Mesodermal cell (in vitro differentiated cells): Measurements from ENCODE around the gene FAM168A.
A peak's percentile ranks its signal among the peaks of the same experiment; 100 is the strongest.

Source experiments
- H3K27ac ChIP-seq: 2 replicates; pipeline ENCODE4 v1.7.0; 2013; ENCODE audit warnings: mild to moderate bottlenecking, low read depth, low read length, moderate library complexity; ENCODE audit not compliant: severe bottlenecking
- H3K36me3 ChIP-seq: 2 replicates; pipeline ENCODE4 v1.7.1; 2013; ENCODE audit warnings: mild to moderate bottlenecking, low read length, moderate library complexity; ENCODE audit not compliant: control insufficient read depth, insufficient read depth
- H3K4me1 ChIP-seq: one replicate; pipeline ENCODE4 v1.7.1; 2013; ENCODE audit warnings: mild to moderate bottlenecking, low read length; ENCODE audit not compliant: insufficient read depth, control insufficient read depth, poor library complexity, severe bottlenecking
- H3K4me3 ChIP-seq: 2 replicates; pipeline ENCODE4 v1.7.0; 2013; ENCODE audit warnings: low read length, control low read depth, mild to moderate bottlenecking; ENCODE audit not compliant: insufficient read depth, poor library complexity, severe bottlenecking; ENCODE audit errors: extremely low read depth
- H3K9me3 ChIP-seq: 2 replicates; pipeline ENCODE4 v1.7.1; 2013; ENCODE audit warnings: mild to moderate bottlenecking, low read length, moderate library complexity; ENCODE audit not compliant: control insufficient read depth
- WGBS, 2 experiments: methylation state at CpG; one replicate each; pipeline ENCODE4 v1.1.5; 2013; ENCODE audit warnings: missing lambda C conversion rate in 2 of 2; ENCODE audit not compliant: insufficient coverage in 2 of 2; 5-methylcytosine and 5-hydroxymethylcytosine counted together

FAM168A gene

DNA sequence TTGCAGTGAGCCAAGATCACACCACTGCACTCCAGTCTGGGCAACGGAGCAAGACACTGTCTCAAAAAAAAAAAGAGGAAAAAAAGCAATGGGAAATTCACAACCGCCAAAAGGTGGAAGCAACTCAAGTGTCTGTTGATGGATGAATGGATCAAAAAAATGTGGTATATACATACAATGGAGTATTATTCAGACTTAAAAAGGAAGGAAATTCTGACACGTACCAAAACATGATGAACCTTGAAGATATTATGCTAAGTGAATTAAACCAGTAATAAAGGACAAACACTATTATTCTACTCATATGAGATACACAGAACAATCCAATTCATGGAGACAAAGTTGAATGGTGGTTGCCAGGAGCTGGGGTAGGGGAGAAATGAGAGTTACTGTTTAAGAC, 40.9 kb downstream of the FAM168A start:
- Histone ChIP-seq H3K27ac (no peak overlapping the region), H3K4me3 (no peak overlapping the region), H3K9me3 (no peaks in the 10 kb centered on the region), H3K36me3 (no peaks in the 10 kb centered on the region), H3K4me1 (peaks cover 2% of the 10 kb centered on the region)
- WGBS, 2 experiments: 93 to 100% methylated on average over 2 of the region's 3 CpGs

DNA sequence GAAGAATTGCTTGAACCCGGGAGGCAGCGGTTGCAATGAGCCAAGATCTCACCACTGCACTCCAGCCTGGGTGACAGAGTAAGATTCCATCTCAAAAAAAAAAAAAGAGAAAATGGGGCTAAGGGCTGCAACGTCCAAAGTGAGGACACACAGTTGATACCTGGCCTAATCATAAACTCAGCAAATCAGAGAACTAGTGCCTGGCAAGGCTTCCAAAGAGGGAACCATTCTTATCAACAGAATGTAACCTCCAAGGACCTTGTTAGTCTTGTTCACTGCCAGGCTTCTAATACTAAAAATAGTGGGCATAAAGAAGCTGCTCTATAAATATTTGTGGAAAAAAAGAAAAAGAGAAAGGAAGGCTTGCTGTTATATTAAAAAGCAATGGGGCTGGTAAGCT, 42.3 kb downstream of the FAM168A start:
- Histone ChIP-seq H3K27ac (no peak overlapping the region), H3K4me3 (no peak overlapping the region), H3K9me3 (no peaks in the 10 kb centered on the region), H3K36me3 (no peaks in the 10 kb centered on the region), H3K4me1 (peaks cover 6% of the 10 kb centered on the region)
- WGBS, 2 experiments: 86 to 100% methylated on average over 1 to 2 of the region's 3 CpGs

DNA sequence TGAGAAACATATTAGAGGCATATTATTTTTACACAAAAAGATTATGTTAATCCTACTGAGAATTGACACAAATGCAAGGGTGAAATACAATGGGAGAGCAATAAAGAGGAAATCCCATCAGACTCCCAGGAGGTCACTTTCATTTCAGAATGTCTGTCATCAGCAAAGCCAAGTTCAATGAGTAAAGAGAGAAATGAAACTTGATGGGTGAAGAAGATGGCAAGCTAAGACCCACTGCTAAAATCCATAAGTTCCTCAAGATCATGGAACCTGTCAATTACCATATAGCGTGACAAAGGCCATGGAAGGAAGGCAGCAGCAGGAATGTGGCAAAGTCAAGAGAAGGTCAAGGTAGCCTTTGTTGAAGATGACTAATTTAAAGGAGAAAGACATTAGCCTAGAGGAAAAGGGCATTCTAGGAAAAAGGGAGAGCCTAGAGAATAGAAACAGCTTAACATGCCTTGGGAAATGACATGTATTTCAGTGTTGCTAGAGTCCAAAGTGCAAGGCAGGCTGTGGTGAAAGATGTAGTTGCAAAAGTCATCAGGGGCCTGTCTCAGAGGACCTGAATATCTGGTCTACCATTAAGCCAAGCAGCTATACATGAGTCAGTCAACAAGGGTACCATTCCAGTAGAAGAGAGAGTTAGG, 43.1 kb downstream of the FAM168A start:
- Histone ChIP-seq H3K27ac (no peak overlapping the region), H3K9me3 (no peaks in the 10 kb centered on the region), H3K36me3 (no peaks in the 10 kb centered on the region), H3K4me3 (no peak overlapping the region), H3K4me1 (peaks cover 6% of the 10 kb centered on the region)
- no CpG with 5 or more reads among the region's 1 CpG for WGBS, 2 experiments

- H3K9me3 ChIP-seq: no peaks in the 10 kb centered on the region
- no CpG with 5 or more reads among the region's 2 CpGs for WGBS, 2 experiments
- peaks cover 6% of the 10 kb centered on the region for H3K4me1 ChIP-seq
- H3K27ac ChIP-seq: no peak overlapping the region
- no peak overlapping the region for H3K4me3 ChIP-seq
- no peaks in the 10 kb centered on the region for H3K36me3 ChIP-seq
Measured at GRCh38 chr11:73553266-73553665, 44.6 kb downstream of the FAM168A start.

DNA sequence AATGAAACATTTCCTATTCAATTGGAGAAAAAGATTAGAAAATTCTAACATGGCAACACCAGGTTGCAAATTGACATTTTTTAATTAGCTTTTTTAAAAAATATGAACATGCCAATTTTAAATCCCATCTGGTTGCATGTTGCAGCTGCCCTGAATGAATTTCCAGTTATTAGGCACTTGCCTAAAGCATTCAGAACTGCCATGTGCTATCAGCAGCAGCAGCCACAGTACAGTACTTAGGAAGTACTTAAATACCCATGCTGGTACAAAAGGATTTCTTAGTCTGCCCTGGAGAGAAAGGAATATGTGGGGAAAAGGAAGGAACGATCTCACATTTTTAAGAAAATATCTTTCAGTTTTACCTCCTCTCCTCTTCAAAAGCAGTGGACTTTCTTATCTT, 46.2 kb downstream of the FAM168A start:
- H3K4me1 ChIP-seq: peaks cover 6% of the 10 kb centered on the region
- H3K9me3 ChIP-seq: no peaks in the 10 kb centered on the region
- no peaks in the 10 kb centered on the region for H3K36me3 ChIP-seq
- H3K27ac ChIP-seq: no peak overlapping the region
- no CpG with 5 or more reads among the region's 1 CpG for WGBS, 2 experiments
- no peak overlapping the region for H3K4me3 ChIP-seq

- H3K27ac ChIP-seq: no peak overlapping the region
- WGBS, 2 experiments: 92 to 95% methylated on average over 3 to 4 of the region's 4 CpGs
- H3K4me1 ChIP-seq: peaks cover 6% of the 10 kb centered on the region
- no peaks in the 10 kb centered on the region for H3K9me3 ChIP-seq
- H3K4me3 ChIP-seq: no peak overlapping the region
- no peaks in the 10 kb centered on the region for H3K36me3 ChIP-seq
Measured at GRCh38 chr11:73549376-73549775, 48.5 kb downstream of the FAM168A start.

DNA sequence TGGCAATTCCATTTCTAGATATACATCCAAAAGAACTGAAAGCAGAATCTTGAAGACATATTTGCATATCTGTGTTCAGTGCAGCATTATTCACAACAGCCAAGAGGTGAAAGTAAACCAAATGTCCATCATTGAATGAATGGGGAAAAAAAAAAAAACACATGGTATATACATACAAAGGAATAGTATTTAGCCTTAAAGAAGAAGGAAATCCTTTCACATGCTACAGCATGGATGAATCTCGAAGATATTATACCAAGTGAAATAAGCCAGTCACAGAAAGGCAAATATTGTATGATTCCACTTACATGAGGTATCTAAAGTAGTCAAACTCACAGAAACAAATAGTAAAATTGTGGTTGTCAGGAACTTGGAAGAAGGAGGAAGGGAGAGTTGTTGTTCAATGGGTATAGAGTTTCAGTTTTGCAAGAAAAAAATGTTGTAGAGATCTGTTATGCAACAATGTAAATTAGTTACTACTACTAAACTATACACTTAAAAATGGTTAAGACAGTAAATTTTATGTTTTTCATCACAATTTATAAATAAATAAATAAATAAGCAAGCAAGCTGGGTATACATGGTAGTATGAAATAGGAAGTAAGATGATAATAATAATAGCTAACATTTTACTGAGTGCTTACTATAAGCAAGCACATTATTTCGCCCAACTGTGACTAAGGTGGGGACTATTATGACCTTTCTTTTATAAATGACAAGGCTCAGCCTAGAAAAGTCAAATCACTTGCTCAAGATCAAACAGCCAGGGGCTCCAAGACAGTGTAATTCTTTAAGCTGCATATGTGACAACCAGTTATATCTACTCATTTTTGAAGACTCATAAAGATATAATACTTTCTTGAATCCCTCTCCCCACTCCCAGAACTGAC, 50.0 kb downstream of the FAM168A start:
- Histone ChIP-seq H3K36me3 (no peaks in the 10 kb centered on the region), H3K4me1 (peaks cover 6% of the 10 kb centered on the region), H3K9me3 (no peaks in the 10 kb centered on the region), H3K27ac (no peak overlapping the region), H3K4me3 (no peak overlapping the region)
- no CpG with 5 or more reads among the region's 2 CpGs for WGBS, 2 experiments

- 82 to 95% methylated on average over 1 of the region's 1 CpG for WGBS, 2 experiments
- Histone ChIP-seq H3K4me3 (no peak overlapping the region), H3K9me3 (no peaks in the 10 kb centered on the region), H3K27ac (no peak overlapping the region), H3K4me1 (peaks cover 8% of the 10 kb centered on the region), H3K36me3 (peaks cover 3% of the 10 kb centered on the region)
Measured at GRCh38 chr11:73542175-73542574, 55.7 kb downstream of the FAM168A start.

GRCh38 chr11:73539506-73540084, 58.3 kb downstream of the FAM168A start:
- Histone ChIP-seq H3K9me3 (no peaks in the 10 kb centered on the region), H3K27ac (no peak overlapping the region), H3K4me1 (peaks cover 8% of the 10 kb centered on the region), H3K4me3 (no peak overlapping the region), H3K36me3 (peaks cover 3% of the 10 kb centered on the region)
- WGBS, 2 experiments: 88 to 90% methylated on average over 5 of the region's 5 CpGs

- Histone ChIP-seq H3K9me3 (no peaks in the 10 kb centered on the region), H3K27ac (peak overlapping the region; percentile 79), H3K4me3 (no peak overlapping the region), H3K4me1 (peaks cover 8% of the 10 kb centered on the region), H3K36me3 (peaks cover 3% of the 10 kb centered on the region)
- no CpG with 5 or more reads among the region's 1 CpG for WGBS, 2 experiments
Measured at GRCh38 chr11:73538381-73538872, 59.5 kb downstream of the FAM168A start.
